NK-92 (cell line): ENCODE results near the gene NUP43.
"Not testable (repeated sequence)": the region's sequence is repeated elsewhere in the genome, so short reads cannot be mapped to it uniquely, and the experiment has no call there.

Source experiments
- DNase-seq: peaks from one replicate; lab custom pipeline; 2025; ENCODE audit not compliant: unreplicated experiment; lab: John Stamatoyannopoulos, UW

NUP43 gene, protein sequence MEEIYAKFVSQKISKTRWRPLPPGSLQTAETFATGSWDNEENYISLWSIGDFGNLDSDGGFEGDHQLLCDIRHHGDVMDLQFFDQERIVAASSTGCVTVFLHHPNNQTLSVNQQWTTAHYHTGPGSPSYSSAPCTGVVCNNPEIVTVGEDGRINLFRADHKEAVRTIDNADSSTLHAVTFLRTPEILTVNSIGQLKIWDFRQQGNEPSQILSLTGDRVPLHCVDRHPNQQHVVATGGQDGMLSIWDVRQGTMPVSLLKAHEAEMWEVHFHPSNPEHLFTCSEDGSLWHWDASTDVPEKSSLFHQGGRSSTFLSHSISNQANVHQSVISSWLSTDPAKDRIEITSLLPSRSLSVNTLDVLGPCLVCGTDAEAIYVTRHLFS

DNA sequence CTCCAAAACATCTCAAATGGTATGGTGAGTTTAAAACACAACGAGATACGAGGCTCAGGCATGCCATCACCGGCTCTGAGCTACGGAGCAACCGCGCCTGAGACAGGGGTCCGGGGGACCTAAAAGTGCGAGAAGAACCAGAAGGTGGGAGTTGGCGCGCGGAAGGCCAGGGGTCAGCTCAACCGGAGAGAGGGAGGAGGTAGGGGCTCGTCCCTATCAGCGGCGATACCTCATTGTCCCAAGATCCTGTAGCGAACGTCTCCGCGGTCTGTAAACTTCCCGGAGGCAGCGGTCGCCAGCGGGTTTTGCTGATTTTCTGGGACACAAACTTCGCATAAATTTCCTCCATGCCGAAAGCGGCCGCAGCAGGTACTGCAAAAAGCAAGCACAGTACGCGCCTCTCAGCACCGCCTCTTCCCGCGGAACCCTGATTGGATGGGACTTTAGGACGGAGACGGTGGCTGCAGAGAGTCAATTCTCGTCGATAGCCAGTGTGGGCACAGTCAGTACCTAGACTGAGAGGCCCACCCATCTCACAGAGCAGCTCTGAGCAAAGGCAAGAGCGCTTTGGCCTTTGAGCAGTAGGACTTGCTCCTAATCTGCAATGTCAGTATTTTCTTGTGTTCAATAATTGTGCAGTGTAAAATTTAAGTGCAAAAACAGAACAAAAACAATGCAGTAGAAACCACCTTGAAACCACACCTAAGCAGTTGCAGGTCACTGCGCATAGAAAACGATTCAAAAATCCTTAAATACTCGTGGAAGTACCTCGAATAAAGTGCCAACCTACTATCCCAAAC lies at the start of gene NUP43:
TSS of gene NUP43 (minus strand) at position 383 of the 800 bp plus-strand sequence. CDS start at position 349, 34 bp downstream.
- DNase-seq = no peak

DNA sequence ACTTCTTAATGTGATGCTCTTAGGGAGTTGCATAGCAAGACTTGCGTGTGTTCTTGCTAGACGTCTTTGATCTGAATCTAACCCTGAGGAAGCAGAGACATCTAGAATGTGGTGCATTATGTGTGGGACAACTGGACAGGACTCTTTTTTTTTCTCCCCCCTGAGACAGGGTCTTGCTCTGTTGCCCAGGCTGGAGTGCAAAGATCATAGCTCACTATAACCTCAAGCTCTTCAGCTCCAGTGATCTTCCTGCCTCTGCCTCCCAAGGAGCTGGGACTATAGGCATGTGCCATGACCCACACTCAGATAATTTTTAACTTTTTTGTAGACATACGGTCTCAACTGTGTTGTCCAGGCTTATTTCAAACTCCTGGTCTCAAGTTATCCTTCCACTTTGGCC lies 37.2 kb upstream of the NUP43 start:
- DNase-seq = no peak

DNA sequence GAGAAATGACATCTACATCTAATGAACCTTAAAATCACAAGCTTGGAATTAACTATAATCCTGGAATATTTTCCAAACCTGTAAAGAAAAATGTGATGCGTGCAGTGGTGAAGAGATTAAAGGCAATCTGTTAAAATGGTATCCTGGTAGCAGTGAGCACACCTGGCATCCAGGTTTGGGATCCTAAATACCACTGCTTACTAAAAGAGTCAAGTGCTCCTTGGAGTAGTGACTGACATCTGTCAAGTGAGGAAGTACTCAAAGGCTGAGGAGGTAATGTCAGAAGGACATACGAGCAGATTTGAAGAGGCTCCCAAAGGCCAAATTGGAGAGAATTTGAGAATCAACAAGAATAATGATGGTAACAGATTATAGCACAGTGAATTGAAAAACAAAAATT lies 36.0 kb upstream of the NUP43 start:
- no peak for DNase-seq

DNA sequence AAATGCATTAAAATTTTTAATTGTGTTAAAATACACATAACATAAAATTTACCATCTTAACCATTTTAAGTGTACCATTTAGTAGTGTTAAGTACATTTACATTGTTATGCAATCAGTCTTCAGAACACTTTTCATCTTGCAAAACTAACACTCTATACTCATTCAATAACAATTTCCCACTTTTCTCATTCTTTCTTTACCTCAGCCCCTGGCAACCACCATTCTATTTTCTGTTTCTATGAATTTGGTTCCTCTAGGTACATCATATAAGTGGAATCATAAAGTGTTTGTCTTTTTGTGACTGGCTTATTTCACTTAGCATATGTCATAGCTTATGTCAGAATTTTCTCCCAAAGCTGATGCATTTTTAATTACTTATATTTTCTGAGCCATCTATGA lies 35.4 kb upstream of the NUP43 start:
- DNase-seq = no peak

DNA sequence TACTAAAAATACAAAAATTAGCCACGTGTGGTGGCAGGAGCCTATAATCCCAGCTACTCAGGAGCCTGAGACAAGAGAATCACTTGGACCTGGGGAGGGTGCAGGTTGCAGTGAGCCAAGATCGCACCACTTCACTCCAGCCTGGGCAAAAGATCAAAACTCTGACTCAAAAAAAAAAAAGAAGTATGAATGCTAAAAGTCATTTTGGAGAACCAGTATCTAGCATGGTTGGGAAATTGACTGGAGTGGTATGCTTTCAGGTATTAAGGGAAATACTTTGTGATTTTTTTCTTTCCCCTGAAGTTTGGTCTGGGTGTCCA lies 33.3 kb upstream of the NUP43 start:
- DNase-seq = no peak

DNA sequence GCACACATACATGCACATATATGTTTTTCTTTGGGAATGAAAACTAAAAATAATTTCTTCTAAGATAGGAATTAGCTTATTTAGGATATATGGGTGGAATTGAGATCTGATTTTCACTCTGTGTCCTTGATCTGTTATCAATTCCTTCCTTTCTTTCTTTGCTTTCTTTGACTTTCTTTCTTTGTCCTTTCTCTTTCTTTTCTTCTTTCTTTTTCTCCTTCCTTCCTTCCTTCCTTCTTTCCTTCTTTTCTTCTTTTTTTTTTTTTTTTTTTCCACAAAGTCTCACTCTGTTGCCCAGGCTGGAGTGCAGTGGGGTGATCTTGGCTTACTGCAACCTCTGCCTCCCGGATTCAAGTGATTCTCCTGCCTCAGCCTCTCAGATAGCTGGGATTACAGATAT lies 31.3 kb upstream of the NUP43 start:
- no peak for DNase-seq

DNA sequence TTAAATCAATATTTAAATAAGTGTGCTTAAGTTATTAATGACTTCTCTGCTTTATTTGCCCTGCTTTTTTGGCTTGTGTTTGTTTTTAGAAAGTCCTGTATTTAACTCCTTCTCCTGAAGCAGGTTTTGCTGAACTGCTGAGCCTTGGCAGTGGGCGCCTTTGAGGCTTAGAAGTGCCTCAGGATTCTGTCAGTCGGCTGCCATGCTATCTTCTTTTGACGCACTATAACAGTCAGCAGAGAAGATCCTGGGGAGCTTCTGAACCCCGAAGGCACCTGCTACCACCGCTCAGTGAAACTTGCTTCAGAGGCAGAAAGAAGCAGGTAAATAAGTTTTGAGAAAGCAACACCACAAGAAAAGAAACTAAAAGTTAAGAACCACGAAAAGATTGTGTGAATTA lies 25.6 kb upstream of the NUP43 start:
- no peak for DNase-seq

DNA sequence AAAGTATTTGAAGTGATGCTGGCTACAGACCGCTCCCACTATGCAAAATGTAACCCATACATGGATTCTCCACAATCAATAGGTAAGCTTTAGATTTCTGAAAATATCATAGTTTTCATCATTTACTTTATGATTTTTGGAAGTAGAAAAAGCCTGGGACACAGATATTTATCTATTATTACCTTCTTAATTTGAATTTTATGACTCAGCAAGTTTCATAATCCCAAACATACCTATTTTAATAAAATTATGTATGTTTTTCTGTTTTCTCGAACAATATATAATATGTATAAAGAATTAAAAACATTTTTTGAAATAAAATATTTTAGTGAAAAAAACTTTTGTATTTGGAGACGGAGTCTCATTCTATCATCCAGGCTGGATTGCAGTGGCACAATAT lies 24.9 kb upstream of the NUP43 start:
- no peak for DNase-seq

DNA sequence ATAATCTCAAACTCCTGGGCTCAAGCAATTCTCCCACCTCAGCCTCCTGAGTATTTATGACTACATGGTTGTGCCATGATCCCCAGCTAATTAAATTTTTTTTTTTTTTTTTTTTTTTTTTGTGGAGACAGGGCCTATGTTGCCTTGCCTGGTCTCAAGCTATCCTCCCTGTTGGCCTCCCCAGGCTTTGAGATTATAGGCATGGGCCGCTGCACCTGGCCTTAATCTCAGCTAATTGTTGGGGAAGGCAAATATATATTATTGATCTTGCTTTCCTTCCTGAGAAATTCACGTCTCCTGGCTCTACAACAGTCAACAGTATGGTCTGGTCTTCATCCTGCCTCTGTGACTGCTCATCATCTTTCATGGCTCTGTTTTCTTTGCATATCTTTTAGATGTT lies 23.3 kb upstream of the NUP43 start:
- DNase-seq = no peak

DNA sequence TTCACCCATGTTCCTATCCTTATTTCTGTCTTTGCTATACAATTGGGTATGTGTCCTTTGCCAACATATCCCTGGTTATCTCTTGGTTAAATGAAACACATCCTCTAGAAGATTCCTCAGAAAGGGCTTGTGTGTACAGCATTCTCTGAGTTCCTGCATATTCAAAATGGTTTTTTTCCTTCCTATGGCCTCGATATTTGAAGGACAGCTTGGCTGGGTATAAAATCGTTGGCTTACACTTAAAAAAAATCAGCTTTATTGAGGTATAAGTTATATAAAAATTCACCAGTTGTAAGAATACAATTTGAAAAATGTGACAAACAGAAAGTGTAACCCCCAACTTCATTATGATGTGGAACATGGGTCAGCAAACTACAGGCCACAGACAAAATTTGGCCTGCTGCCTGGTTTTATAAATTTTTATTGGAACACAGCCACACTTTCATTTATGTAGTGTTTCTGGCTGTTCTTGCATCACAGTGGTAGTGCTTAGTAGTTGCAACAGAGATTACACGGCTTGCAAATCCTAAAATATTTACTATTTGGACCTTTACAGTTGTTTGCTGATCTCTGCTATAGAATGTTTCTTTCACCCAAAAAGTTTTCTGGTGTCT lies 19.9 kb upstream of the NUP43 start:
- DNase-seq = no peak

DNA sequence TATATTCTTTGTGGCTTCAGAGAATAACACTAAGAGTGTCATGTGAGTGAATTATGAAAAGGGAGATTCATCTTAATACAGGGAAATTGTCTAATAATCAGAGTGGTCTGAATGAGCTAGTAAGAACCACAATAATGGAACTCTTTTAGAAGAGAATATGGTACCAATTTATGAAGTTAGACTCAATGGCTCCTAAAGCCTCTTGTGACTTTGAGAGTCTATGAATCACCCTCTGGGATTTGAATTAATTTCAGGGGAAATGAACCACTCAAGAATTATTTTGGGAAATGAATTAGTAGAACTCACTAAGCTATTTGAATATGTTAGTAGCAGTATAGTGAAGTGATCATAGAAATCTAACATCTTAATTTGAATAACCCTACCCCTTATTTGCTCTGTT lies 17.5 kb upstream of the NUP43 start:
- DNase-seq = no peak

DNA sequence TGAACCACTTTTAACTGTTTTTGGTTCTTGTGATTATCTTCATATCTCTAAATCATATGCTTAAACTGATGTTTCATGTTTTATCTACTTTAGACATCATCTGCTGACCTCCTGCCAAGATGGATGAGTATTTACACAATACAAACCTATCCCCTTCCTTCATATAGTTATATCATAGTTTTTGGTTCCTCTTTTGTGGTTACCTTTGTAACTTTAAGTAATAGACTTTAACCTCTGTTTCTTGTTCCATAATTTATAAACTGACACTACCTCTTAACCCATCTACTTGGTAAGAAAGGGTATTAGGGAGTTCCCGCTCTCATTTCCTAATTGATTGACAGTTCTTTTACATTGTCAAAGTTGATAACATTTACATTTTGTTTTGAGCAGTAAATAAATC lies 15.1 kb upstream of the NUP43 start:
- no peak for DNase-seq

DNA sequence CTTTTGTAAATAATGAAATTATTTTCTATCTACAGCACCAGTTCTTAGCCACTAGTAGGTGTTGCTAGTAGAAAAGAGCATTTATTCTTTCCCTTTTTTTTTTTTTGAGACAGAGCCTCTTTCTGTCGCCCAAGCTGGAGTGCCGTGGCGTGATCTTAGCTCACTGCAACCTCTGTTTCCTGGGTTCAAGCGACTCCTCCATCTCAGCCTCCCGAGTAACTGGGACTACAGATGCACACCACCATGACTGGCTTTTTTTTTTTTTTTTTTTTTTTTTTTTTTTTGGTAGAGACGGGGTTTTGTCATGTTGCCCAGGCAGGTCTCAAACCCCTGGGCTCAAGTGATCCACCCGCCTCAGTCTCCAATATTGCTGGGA lies 9.9 kb upstream of the NUP43 start:
- DNase-seq = no peak

DNA sequence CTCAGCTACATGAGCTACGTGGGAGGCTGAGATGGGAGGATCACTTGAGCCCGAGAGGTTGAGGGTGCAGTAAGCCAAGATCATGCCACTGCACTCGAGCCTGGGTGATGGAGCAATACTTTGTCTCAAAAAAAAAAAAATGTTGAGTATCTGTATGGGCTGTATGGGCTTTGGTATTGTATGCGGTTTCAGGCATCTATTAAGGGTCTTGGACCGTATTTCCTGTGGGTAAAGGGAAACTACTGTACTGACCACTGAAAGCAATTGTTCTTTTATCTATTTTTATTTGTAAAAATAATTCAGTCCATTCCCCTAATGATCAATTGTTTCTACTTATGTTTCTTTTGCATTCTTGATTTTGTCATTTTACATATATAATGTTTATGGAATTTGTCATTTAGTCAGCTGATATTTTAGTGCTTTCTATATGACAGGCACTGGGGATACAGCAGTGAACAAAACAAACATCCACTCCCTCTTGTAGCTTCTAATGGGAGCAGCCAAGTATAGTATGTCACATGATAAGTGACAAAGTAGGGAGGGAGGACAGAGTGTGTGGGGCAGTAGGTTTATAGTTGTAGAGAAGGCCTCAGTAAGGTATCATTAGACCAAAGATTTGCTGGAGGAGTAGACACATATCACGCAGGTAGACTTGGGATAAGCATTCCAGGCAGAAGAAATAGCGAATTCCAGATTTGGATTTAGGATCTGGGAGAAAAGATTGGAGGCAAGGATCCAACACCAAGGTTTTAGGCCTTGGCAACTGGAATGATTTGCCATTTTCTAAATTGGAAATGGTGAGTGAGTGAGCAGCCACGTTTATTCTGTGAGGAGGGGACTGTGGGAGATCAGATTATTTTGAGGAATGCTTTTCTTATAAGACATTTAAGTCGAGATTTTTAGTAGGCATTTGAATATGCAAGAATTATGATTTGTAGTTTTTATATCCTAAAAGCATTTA lies 9.3 kb upstream of the NUP43 start:
- no peak for DNase-seq

DNA sequence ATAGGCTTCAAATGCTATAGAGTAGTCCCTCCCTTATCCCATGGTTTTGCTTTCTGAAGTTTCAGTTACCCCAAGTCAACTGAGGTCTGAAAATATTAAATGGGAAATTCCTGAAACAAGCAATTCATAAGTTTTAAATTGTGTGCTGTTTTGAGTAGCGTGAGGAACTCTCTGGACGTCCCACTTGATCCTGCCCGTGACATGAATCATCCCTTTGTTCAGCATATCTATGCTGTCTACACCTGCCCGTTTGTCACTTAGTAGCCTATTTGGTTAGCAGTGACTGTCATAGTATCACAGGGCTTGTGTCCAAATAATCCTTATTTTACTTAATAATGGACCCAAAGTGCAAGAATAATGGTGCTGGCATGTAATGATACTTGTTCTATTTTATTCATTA lies 8.2 kb upstream of the NUP43 start:
- no peak for DNase-seq

DNA sequence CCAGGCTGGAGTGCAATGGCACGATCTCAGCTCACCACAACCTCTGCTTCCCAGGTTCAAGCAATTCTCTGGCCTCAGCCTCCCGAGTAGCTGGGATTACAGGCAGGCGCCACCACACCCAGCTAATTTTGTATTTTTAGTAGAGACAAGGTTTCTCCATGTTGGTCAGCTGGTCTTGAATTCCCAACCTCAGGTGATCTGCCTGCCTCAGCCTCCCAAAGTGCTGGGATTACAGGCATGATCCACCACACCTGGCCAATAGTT lies 7.0 kb upstream of the NUP43 start:
- DNase-seq = not testable (repeated sequence)

DNA sequence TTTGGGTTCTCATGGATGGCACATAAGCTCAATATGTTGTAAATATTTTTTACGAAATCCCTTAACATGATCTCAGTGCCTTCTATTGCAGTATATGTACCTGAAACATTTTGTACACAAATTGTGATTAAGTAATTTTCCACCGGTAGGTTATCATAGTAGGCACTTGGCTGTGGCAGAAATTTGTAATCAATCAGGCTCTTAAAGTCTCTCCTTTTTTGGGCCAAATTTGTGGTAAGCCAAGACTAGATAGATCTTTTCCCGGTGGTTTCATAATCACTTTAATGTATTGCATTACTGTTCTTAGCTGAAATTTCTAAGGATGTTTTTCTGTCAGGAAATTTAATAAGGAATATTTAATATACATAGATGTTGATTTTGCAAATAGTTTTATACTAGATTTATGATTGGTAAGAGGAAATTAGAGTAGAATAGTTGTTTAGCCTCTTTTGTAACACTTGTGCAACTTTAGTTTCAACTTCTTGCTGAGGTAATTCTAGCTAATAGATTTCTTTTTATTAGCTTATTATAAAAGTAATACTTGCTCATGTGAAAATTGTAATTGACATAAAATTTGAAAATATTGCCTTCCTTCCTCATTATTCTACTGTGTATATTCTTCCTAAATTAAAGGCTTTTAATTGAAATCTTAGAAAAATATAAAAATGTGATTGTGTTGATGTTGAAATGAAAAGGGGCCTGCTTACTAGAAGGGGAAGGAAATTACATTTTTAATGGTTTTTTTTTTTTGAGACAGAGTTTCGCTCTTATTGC lies 6.5 kb upstream of the NUP43 start:
- no peak for DNase-seq

DNA sequence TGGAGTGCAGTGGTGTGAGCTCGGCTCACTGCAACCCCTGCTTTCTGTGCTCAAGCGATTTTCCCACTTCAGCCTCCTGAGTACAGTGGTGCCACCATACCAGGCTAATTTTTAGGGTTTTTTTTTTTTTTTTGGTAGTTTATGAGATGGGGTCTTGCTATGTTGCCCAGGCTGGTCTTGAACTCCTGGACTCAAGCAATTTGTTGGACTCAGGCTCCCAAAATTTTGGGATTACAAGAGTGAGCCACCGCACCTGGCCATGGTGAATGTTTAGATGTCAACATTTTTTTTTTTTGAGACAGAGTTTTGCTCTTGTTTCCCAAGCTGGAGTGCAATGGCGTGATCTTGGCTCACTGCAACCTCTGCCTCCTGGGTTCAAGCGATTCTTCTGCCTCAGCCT lies 5.6 kb upstream of the NUP43 start:
- not testable (repeated sequence) for DNase-seq

DNA sequence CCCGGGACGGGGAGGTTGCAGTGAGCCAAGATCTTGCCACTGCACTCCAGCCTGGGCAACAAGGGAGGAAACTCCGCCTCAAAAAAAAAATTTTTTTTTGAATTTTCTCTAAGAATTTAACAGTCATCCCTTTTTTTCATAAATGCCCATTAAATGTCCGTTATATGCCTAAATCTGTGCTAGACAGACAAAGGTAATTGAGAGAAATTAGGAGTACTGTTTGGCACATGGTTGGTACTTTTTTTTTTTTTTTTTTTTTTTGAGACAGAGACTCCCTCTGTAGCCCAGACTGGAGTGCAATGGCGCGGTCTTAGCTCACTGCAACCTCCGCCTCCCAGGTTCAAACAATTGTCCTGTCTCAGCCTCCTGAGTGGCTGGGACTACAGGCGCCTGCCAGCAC lies 4.9 kb upstream of the NUP43 start:
- DNase-seq = no peak

DNA sequence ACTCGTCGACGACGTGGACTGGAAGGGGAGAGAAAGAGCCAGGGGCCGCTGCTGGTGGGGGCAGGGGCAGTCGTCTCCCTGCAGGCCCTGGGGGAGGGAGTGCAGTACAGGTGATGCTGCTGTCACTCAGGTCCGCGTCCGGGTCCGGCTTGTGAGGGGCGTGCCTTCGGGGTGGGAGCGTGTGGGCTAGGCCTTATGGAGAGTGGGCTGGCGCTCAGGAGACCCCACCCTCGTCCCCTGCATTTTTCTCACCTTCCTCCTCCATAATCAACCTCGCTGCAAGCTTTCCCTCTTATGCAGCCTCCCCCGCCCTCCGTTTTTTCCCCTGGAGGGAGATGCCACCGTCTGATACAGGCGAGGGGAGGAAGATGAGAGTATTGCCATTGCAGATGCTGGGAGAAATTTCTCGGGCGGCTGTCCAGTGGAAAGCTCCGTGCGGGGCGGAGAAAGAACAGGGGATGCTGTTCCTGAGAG lies 3.8 kb upstream of the NUP43 start:
- DNase-seq = no peak
